SW 1271 (cell line): ENCODE results near the gene PAQR5.
A peak's percentile ranks its signal among the peaks of the same experiment; 100 is the strongest.

ENCODE experiments used
- DNase-seq, 2 experiments: peaks; one replicate each; lab custom pipeline; 2025; lab: John Stamatoyannopoulos, UW

Gene PAQR5

GRCh38 chr15:69392352-69392751 lies 93.6 kb downstream of the PAQR5 start:
- no peak for DNase-seq

DNA sequence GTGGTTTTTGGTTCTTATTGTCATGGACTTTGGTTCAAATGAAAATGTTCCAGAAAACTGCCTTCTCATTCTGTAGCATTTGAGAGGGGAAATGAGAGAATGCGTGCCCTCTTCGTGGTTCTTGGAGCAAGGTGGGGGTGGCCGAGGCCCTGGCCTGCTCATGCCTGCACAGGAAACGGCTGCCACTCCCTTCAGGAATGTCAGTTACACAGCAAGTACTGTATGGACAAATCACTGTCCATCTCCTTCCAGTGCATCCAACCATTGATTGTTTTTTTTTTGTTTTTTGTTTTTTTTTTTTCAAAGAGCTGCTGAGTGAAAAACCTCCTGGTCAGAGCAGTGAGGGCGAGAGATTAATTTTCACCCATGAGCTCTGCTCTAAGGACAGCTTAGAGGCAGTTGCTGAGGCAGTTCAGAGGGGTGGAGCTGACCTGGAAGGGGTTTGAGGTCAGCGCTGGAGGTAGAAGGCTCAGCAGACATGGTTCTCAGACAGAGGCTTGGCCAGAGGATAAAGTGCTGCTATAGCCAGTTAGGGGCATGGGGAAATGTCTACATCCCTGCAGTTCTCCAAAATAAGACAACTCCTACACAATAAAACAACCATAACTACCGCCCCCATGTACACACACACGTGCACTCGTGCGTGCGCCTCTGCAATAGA lies 95.2 kb downstream of the PAQR5 start:
- no peak for DNase-seq

DNA sequence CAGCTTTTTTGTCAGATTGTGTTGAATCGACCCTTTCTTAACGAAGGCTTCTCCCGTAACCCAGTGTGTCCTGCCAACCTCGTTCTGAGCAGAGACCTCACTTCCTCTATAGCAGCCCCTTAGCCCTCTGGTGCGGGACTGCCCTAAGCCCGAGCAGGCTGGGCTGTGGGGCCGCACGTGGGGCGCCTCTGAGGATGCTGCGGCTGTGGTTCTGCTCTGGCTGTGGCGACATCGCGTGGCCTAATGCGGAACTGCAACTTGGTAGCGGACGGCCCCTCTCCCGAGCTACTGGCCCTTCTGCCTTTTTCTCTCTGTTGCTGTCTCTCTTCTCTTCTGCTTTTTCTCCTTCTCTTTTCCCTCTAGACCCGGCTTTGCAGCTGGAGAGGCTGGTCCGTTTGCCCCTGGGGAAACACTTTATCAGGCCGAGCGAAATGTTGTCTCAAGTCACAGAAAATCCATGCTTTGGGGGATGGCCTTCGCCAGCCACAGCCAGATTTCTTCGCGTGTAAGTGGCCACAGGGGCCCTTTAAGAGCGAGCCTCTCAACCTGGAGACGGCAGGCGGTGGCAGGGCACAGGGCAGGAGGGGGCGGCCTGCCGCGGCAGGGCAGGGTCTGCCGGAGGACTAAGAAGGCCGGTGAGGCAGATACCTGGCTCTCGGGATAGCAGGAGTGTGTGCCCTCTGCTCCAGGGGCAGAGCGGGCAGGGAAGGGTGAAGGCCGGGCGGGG lies 96.0 kb downstream of the PAQR5 start:
- peak in 1 of 2 experiments; percentile 51 for DNase-seq

GRCh38 chr15:69395460-69395859 lies 96.7 kb downstream of the PAQR5 start:
- DNase-seq, result no peak

- DNase-seq, result no peak
Observed at GRCh38 chr15:69395991-69396390, 97.3 kb downstream of the PAQR5 start.

DNA sequence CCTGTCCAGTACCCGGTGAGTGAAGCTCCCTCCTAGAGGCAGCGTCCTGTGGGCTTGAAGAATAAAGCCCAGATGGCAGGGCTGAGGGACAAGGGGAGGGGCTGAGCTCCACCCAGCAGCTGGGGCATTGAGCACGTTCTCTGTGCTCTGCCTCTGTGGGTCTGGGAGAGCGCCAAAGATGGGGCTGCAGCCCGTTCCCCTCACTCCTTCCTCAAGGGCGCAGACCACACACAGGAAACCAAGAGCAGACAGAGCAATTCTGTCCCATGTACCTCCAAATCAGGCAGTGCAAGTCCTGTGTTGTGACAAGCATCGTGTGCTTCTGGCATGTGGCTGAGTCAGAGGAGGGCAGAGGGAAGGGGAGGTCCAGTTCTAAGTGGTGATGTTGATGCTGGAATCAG lies 99.8 kb downstream of the PAQR5 start:
- DNase-seq, result no peak

DNA sequence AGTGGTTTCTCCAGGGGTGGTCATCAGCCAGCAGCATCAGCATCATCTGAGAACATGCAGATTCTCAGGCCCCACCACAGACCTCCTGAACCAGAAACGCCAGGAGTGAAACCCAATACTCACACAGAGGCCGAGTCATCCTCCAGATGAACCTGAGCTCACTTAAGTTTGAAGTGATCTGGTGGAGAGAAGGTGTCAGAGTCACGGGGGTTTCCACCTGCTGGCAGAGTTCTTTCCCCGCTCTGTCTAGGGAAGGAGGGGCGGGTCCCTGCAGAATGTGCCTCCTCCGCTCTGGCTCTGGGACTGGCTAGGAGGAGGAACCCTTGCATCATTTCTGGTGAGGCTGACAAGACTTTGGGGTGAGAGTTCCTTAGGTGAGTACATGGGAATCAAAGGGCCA lies 102.1 kb downstream of the PAQR5 start:
- DNase-seq, result no peak

DNA sequence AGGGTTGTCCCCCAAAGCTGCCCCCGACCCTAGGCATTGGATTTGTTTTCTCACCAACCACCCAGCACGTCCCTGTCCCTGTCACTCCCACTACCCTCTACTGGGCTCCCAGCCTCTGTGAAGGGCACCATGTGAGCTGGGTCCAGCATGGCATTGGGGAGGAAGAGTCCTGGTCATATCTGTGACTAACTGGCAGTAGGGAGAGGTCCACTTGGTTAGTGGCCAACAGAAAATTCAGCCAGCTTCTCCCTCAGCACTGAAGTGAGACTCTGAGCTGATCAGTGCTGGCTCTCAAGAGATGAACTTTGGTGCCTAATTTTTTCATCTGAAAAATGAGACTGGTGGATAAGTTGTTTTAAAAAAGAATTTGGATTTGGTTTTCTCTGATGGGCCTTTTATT lies 104.1 kb downstream of the PAQR5 start:
- DNase-seq, result no peak

DNA sequence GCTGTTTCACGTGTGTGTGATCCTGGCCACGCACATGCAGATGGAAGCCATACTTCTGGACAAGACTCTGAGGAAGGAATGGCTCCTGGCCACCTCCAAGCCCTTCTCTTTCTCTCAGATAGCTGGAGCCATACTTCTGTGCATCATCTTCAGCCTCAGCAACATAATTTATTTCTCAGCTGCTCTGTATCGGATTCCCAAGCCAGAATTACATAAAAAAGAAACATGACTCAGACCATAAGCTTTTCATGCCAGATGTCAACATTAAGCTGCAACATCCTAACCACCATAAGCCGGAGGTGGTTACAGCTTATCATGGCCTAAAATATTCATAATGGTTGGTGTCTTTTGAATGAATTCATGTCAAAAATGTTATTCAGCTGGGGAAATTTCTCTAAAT lies 104.9 kb downstream of the PAQR5 start:
- DNase-seq, result no peak

DNA sequence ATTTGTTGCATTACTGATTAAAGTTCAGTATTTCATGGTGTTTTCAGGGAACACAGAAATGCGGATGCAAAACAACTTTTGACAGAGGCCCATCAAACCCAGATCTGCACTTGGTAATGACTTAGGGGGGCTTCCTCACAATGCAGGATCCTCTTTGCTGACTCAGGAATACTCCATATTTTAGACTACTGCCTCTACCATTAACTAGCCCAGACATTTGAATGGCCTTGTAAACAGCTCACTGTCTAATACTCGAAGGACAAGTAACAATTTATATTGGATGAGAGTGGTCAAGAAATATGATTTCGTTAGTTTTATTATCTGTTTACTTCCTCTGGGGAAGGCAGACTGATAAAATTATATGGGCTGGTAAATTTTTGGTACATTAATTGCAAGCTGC lies 106.4 kb downstream of the PAQR5 start:
- DNase-seq, result no peak

GRCh38 chr15:69407719-69408400 lies 109.1 kb downstream of the PAQR5 start:
- no peak for DNase-seq

GRCh38 chr15:69408841-69409240 lies 110.1 kb downstream of the PAQR5 start:
- DNase-seq, result no peak

- DNase-seq, result peak in 1 of 2 experiments; percentile 61
Observed at GRCh38 chr15:69410248-69410874, 111.6 kb downstream of the PAQR5 start.

DNA sequence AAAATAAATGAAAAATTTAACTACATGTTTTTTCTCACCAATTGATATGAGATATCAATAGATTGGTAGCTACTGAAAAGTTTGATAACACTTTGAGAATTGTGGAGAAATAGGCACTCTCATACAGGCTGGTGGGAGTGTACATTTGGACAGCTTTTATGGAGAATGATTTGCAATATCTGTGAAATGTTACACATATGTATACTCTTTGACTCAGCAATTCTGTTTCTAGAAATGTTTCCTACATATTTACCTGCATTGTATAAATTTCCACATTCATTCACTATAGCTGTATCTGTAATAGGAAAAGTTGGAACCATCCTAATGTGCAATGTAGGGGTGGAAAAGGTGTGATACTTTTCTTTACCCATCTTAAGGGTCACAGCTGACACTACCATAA lies 113.6 kb downstream of the PAQR5 start:
- no peak for DNase-seq

- no peak for DNase-seq
Observed at GRCh38 chr15:69412701-69413100, 114.0 kb downstream of the PAQR5 start.

GRCh38 chr15:69413822-69414700 lies 115.3 kb downstream of the PAQR5 start, which contains the start of gene KIF23:
Gene KIF23 (plus strand): TSS chr15:69414349. CDS start chr15:69414466, 117 bp downstream.
- DNase-seq, result peak; percentile 88 to 95

- peak; percentile 55 to 88 for DNase-seq
Observed at GRCh38 chr15:69414701-69415167, 116.0 kb downstream of the PAQR5 start.

- DNase-seq, result no peak
Observed at GRCh38 chr15:69415381-69415780, 116.7 kb downstream of the PAQR5 start.

DNA sequence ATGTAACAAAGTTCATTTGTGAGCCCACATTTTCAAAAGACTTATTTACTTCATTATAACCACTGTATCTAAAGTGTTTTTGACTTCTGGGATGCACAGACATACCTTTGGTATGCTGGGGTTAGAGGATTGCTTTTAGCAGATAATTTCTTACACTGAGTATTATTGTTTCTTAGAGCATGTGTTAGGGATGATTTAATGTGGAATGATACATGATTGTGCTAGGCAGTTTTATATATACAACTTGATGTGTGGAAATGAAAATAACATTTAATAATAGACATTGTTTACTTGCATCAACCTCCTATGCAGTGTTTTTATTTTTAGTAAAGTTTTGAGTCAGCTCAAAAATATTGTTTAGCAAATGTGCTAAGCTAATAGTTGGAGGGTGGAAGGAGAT lies 118.9 kb downstream of the PAQR5 start:
- no peak for DNase-seq

DNA sequence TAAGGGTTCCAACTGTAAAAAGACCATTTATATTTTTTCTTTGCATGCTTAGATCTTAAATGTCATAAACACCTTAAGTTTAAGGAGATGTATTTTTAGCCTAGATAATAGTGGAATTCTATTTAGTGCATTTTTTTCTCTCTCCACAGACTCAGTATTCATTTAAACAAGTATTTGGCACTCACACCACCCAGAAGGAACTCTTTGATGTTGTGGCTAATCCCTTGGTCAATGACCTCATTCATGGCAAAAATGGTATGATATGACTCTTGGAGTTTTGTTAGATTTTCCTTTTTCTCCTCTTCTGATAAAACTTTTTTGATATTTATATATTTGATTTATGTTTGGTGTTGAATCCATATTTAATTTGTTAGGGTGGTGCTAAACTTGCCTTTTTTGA lies 122.8 kb downstream of the PAQR5 start:
- DNase-seq, result no peak

DNA sequence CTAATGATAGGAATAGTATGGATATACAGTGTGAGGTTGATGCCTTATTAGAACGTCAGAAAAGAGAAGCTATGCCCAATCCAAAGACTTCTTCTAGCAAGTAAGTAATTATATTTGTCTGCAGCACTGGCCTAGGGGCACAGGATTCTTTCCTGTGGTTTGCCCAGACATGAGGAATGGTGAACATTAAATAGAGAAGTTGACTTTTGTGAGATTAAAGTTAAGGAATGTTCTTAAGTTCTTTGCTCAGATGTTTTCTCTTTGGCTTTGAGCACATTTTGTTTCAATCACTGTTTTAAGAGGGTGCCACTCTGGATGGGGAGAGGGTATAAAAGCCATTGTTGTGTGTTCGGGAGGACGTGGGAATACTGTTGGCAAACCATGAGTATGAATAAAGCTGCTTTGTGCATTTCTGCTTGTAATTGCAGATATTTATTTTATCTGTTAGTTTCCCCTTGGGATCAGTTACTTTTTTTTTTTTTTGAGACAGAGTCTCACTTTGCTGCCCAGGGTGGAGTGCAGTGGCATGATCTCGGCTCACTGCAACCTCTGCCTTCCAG lies 123.7 kb downstream of the PAQR5 start:
- DNase-seq, result no peak
